ENCODE results near the gene TBC1D13. TPM values are rescaled to one million over a fixed set of nuclear protein-coding genes. Genes with fewer than 3 reads are reported as not detected.

Gene TBC1D13
- total and polyA plus RNA-seq, 2 experiments from 2014 or later: 8.3 to 19.4 TPM

GRCh38 chr9:128790536-128790935 lies 3.5 kb downstream of the TBC1D13 start:
- H3K4me3 Mint-ChIP-seq: no peak overlapping the region
- no peak for TF ChIP-seq REST (IDR thresholded peaks at IDR 0.05; ENCODE audit: unreplicated experiment)
- no peak for TF ChIP-seq JUNB (IDR thresholded peaks at IDR 0.05; ENCODE audit: unreplicated experiment)
- TF ChIP-seq ZNF462 (CRISPR knock-in tag; IDR thresholded peaks at IDR 0.05): no peak
- TF ChIP-seq, protein P1, sequence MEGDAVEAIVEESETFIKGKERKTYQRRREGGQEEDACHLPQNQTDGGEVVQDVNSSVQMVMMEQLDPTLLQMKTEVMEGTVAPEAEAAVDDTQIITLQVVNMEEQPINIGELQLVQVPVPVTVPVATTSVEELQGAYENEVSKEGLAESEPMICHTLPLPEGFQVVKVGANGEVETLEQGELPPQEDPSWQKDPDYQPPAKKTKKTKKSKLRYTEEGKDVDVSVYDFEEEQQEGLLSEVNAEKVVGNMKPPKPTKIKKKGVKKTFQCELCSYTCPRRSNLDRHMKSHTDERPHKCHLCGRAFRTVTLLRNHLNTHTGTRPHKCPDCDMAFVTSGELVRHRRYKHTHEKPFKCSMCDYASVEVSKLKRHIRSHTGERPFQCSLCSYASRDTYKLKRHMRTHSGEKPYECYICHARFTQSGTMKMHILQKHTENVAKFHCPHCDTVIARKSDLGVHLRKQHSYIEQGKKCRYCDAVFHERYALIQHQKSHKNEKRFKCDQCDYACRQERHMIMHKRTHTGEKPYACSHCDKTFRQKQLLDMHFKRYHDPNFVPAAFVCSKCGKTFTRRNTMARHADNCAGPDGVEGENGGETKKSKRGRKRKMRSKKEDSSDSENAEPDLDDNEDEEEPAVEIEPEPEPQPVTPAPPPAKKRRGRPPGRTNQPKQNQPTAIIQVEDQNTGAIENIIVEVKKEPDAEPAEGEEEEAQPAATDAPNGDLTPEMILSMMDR (conservative IDR thresholded peaks at IDR 0.05; ENCODE audit: low read depth in 2 of 2): no peak
- no peak for TF ChIP-seq NANOG (IDR thresholded peaks at IDR 0.05; ENCODE audit: borderline replicate concordance)
- no peak for TF ChIP-seq EZH2phosphoT487 (IDR thresholded peaks at IDR 0.05; ENCODE audit: unreplicated experiment)
- no peak for TF ChIP-seq EZH2 (IDR thresholded peaks at IDR 0.05; ENCODE audit: low read depth, unreplicated experiment)
- TF ChIP-seq ETS1 (IDR thresholded peaks at IDR 0.05): no peak
- TF ChIP-seq ZNF331 (CRISPR knock-in tag; IDR thresholded peaks at IDR 0.05; ENCODE audit: low read depth): no peak
- TF ChIP-seq ZNF114 (CRISPR knock-in tag; IDR thresholded peaks at IDR 0.05): no peak
- H3K4me1 Mint-ChIP-seq: peaks cover 3% of the 10 kb centered on the region; the same call in 2 of the 3 replicates
- peaks cover 21% of the 10 kb centered on the region for H3K36me3 Mint-ChIP-seq (ENCODE audit: low read depth)
- no peak overlapping the region for H3K4me3 ChIP-seq
- H2AFZ ChIP-seq: no peak overlapping the region
- H3K4me1 ChIP-seq (ENCODE audit: insufficient read depth): peaks cover 7% of the 10 kb centered on the region
- H3K9me2 ChIP-seq (ENCODE audit: insufficient read depth): no peaks in the 10 kb centered on the region
- peaks cover 10% of the 10 kb centered on the region for H3K27me3 Mint-ChIP-seq (ENCODE audit: insufficient read depth, low read depth, poor library complexity)
- no peak overlapping the region for H3K4me2 ChIP-seq
- ATAC-seq: no peak
- H3K27me3 ChIP-seq (ENCODE audit: insufficient read depth): no peaks in the 10 kb centered on the region
- no peak overlapping the region for H3K27ac Mint-ChIP-seq
- H4K20me1 ChIP-seq (replicated peaks; ENCODE audit: insufficient read depth): no peaks in the 10 kb centered on the region
- DNase-seq (ENCODE audit: low spot score): no peak
- peaks cover 16% of the 10 kb centered on the region for H3F3A ChIP-seq (replicated peaks; ENCODE audit: low read depth)
- H3K36me3 ChIP-seq (ENCODE audit: insufficient read depth): no peaks in the 10 kb centered on the region; the same call in 1 of the 2 replicates
- H3K27ac ChIP-seq (ENCODE audit: low read depth): no peak overlapping the region
- H3K9me3 Mint-ChIP-seq: no peaks in the 10 kb centered on the region; the same call in 2 of the 3 replicates
- peaks cover 15% of the 10 kb centered on the region for H3K79me2 ChIP-seq (replicated peaks; ENCODE audit: insufficient read depth)
